ENCODE measurements around the gene CCSER2.
A peak's percentile ranks its signal among the peaks of the same experiment; 100 is the strongest.
"Not testable (repeated sequence)": the region's sequence is repeated elsewhere in the genome, so short reads cannot be mapped to it uniquely, and the experiment has no call there.

CCSER2 gene

DNA sequence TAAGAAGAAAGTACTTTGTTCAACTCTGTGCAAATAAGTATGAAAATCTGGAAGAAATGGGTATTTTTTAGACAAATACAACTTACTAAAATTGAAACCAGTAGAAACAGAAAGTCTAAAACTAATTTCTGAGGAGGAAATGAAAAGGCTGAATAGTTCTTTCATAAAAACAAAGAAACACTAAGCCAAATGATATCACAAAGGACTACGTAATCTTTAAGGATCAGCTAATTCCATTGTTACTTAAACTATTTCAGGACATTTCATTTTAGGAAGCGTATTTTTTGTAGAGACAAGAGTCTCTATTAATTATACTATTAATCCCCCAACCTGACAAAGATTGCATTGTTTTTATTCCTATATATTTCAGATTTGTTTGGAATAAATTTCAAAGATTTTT, 11.2 kb upstream of the CCSER2 start:
- no peak for DNase-seq

DNA sequence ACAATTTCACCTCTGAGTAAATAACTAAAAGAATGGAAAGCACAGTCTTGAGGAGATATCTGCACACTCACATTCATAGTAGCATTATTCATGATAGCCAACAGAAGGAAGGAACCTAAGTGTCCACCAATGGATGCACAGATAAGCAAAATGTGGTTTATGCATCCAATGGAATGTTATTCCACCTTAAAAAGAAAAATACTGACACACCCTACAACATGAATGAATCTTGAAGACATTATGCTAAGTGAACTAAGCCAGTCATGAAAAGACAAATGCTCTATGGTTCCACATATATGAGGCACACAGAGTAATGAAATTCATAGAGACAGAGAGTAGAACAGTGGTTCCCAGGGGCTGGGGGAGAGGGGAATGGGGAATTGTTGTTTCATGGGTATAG, 6.5 kb upstream of the CCSER2 start:
- DNase-seq = no peak

DNA sequence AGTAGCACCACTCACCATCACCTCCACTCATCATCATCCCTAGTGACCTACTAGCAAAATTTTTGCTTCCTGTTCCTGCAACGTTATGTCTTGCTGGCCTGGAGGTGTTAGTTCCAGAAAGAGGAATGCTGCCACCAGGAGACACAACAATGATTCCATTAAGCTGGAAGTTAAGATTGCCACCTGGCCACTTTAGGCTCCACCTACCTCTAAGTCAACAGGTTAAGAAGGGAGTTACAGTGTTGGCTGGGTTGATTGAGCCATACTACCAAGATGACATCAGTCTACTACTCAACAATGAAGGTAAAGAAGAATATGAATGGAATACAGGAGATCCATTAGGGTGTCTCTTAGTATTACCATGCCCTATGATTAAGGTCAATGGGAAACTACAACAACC, 4.8 kb upstream of the CCSER2 start:
- not testable (repeated sequence) for DNase-seq

DNA sequence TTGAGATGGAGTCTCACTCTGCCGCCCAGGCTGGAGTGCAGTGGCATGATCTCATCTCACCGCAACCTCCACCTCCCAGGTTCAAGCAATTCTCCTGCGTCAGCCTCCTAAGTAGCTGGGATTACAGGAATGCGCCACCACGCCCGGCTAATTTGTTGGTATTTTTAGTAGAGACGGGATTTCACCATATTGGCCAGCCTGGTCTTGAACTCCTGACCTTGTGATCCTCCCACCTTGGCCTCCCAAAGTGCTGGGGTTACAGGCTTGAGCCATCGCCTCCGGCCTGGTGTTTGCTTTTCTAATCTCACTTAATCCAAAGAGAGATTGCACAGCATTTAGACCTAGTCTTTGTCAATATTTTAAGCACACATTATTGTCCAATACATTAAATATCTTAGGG, 1.4 kb upstream of the CCSER2 start:
- DNase-seq = not testable (repeated sequence)

DNA sequence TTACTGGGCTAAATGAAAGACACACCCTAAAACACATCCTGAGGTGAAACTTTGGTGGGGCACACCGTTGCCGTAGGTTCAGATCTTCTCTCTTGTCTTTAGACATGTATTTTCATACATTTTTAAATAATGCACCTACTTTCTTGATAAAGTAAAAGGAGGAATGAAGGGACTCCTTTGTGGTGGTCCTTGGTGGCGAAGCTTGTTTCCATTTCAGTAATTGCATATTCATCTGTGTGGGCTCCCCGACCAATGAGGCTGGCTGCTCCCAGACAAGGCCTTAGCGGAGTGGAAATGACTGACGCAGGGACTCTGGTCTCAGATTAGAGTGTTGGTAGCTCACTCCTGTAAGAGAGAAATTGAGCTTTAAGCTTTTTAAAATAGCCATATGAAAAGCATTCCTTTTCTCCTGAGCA, 815 bp downstream of the CCSER2 start:
- DNase-seq = peak; percentile 5

DNA sequence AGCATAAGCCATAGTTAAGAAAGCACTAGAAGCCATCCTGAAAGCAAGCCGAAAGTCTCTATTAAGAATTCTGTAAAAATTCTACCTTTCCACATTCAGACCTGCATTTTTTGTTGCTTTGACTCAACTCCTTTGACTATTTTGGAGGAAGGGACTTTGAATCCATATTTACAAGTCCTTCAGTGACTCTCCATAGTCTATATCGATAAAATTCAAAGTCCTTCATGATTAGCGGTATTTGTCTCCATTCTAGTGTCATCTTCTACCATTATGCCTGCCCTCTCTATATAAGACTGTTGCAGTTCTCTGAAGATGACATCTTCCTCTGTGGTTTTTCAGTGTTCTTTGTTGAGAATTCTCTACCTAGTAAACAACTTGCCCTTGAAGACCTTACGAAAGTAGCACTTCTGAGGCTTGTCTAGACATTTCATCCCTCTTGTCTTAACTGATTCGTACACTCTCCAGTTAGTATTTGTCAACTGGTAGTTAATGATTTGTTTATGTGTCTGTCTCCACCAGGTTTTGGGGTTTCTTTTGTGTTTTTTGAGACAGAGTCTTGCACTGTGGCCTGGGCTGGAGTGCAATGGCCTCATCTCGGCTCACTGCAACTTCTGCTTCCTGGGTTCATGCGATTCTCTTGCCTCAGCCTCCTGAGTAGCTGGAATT, 1.7 kb downstream of the CCSER2 start:
- no peak for DNase-seq

- no peak for DNase-seq
These were observed 2.7 kb downstream of the CCSER2 start for GRCh38 chr10:84331091-84331490.

DNA sequence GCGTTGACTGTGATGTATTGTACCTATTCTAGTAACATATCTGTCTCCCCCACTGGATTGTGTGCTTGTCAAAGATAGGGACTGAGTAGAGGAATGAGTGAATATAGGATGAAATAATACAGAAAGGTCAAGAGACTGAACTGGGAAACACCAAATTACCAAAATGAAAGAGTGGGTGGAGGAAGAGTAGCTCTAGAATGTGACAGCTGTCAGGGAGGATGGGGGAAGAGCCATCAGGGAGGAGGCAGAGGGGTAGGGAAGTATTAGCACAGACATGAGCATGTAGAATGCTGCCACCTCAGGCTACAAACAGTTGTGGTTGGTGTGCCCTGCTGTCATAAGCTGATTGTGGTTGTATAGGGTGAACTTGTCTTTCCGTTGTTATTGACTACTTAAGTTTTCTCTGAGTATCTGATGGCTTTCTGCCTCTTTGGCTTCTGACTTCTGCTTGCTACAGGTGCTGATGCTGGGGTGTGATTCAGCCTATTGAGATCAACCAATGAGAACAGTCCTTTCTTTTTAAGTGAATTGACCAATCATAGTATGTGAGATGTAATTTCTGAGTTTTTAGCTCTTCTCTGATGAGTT, 5.6 kb downstream of the CCSER2 start:
- DNase-seq = no peak

- DNase-seq = no peak
These were observed 6.4 kb downstream of the CCSER2 start for GRCh38 chr10:84334811-84335210.

DNA sequence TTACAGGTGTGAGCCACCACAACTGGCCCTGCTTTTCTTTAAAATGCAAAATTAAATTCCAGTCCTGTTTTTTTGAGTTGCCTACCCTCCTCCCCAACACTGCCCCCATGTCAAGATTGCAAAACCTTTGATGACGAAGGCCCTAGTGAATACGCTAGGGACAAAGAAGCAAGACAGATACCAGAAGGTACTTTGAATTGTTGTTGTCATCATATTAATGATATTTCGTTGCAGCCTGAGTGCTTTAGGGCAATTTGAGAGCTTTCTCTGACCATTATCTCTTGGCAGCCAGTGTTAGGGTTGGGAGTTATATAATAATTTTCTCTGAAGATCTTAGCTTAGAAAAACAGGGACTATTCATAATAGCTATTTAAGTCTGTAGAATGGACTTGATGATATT, 7.1 kb downstream of the CCSER2 start:
- no peak for DNase-seq

DNA sequence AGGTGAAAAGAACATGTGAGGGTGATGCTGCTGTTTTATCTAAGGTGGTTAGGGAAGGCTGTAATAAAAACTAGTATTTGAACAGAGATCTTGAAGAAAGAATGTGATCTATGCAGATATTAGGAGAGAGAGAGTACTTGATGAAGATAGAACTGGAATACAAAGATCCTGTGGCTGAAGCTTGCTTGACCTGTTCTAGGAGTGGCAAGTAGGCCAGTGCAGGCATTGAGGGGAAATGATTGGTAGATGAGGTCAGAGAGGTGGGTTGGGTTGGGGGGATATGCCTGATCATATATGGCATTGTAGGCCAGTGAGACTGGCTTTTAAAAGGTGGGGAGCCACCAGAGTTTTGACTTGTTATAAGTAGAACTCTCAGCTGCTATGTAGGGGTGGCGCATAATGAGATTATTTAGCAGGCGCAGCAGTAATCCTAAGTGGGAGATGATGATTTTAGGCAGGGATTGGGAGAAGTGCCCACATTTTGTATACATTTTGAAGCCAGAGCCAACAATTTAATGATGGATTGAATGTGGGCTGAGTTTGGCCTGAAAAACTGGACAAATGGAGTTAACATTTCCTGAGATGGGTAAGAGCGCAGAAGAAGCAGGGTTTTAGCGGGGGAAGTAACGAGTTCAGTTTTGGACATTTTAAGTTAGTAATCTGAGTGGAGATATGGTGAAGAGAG, 8.2 kb downstream of the CCSER2 start:
- DNase-seq = no peak

DNA sequence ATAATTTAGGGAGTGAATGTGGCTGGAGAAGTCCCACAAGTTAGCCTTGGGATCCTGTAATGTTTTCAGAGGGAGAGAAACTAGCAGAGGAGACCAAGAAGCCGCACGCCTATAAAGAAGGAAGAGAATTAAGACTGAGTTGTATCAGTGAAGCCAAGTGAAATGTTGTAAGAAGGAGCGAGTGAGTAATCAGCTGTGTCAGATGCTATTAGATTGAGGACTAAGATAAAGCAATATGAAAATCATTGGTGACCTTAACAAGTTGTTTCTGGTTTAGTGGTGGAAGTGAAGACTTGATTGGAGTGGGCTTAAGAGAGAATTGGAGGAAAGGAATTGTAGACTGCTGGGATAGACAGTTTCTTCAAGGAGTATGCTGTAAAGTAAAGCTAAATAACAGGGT, 8.8 kb downstream of the CCSER2 start:
- no peak for DNase-seq

DNA sequence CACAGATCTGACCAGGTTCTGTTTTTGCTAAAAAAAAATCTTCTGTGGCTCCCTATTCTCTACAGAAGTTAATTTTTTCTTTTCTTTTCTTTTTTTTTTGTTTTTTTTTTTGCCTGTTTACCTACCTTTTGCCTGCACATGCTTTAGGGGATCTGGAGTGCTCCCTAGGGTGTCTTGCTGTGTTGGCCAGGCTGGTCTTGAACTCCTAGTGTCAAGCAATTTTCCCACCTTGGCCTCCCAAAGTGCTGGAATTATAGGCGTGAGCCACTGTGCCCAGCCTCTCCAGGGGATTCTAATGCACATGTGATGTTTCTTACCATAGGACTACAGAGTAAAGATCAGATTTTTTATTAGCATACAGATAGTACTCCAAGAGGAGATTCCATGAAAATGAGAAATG, 10.6 kb downstream of the CCSER2 start:
- no peak for DNase-seq

- no peak for DNase-seq
These were observed 11.8 kb downstream of the CCSER2 start for GRCh38 chr10:84340187-84340586.

GRCh38 chr10:84340632-84341537, 12.5 kb downstream of the CCSER2 start:
- DNase-seq = no peak

DNA sequence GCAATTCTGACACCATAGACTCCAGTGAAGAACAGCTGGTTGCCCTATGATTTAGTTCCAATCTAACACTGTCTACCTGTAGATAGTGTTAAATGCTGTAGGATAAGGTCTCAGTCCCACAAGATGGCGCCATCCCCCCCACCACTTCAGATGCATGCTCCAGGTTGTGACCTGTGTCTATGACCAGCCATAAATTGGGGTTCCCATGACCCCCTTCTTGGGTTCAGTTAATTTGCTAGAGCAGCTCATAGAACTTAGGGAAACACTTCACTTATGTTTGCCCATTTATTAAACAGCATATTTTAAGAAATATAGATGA, 13.1 kb downstream of the CCSER2 start:
- DNase-seq = no peak

DNA sequence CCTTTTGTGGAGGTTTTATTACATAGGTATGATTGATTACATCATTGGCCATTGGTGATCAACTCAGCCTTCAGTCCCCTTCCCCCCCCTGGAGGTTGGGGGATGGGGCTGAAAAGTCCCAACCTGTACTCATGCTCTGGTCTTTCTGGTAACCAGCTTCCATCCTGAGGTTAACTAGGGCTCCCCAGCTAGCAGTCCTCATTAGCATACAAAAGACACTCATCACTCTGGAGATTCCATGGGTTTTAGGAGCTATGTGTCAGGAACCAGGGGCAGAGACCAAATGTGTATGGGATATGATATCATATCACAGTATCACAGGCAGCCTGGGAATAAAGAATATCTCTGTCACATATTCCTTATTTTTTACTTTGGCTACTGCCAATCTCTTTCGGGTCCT, 13.6 kb downstream of the CCSER2 start:
- DNase-seq = no peak

GRCh38 chr10:84342584-84342983, 14.2 kb downstream of the CCSER2 start:
- DNase-seq = no peak

DNA sequence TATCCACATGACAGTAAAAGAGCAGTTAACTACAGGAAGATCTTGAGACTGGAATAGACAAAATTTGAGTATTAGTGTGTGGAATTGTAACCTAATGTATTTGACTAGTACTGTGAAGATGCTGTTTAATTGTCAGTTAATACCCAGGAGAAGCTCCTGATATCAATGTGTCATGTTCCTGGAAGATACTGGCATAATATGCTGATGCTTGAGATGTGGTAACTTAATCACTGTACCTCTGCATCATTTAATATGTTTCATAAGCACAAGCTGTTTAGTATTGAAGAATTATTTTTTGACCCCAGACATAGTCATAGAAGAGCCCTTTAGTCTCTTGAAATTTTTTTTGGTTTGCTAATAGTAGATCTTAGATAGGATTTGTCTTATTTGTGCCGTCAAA, 15.4 kb downstream of the CCSER2 start:
- DNase-seq = no peak

DNA sequence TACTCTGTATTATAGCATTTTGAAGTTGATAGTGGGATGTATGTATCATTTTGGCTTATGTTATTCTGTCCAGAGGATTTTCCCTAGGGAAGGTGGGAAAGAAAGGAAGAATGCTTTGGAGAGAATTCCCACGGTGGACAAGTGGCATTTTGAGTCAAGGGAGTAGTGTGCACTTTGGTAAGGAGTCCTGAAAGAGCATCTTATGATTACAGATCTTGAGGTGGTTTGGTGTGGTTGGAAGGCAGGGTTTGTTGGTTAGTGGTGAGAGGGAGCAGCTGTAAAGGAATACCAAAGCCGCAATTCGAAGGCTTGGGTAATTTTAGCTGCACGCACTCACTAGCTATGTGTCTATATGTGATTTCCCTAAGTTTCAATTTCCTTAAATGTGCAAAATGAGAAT, 16.1 kb downstream of the CCSER2 start:
- DNase-seq = no peak

DNA sequence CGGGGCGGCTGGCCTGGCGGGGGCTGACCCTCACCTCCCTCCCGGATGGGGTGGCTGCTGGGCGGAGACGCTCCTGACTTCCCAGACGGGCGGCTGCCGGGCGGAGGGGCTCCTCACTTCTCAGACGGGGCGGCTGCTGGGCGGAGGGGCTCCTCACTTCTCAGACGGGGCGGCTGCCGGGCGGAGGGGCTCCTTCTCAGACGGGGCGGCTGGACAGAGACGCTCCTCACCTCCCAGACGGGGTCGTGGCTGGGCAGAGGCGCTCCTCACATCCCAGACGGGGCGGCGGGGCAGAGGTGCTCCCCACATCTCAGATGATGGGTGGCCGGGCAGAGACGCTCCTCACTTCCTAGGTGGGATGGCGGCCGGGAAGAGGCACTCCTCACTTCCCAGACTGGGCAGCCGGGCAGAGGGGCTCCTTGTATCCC, 19.2 kb downstream of the CCSER2 start:
- not testable (repeated sequence) for DNase-seq

DNA sequence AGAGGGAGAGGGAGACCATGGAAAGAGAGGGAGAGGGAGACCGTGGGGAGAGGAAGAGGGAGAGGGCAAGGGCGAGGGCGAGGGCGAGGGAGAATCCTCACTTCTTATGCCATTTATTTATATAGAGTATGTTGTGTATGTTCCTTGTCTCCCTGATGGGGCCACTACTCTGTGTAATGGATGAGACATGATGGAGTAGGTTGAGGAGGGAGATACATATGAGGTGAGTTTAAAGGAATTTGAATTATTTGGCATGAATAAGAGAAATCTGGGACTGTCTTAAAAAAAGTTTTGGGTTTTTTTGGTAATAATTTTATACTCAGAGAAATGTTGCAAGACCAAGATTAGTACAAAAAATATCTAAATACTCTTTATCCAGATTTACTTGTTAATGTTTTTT, 20.1 kb downstream of the CCSER2 start:
- DNase-seq = no peak

DNA sequence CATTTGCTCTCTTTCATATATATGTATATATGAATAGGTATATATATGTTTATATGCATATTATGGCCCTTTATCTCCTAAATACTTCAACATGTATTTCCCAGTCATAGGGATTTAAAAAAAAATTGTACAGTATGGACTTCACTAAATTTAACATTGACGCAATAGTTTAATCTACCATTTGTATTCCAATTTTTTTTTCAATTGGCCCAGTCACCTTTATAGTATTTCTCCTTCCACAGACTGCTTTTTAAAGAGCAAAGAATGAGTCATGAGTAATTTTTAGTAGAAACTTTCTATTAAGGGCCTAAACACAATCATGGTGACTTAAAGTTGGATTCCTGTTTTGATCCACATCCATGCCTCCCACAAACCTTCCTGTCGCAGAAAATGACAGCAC, 20.5 kb downstream of the CCSER2 start:
- no peak for DNase-seq

Measured in COR-L47 (cell line).